PFSK-1 (cell line): Measurements from ENCODE around the gene MAST4.

Source experiments
- FOXP2 ChIP-seq: optimal IDR thresholded peaks from 2 replicates; pipeline ENCODE3; 2011; ENCODE audit warnings: borderline replicate concordance, control low read depth, inconsistent platforms; ENCODE audit not compliant: insufficient read depth; ENCODE audit errors: extremely low read length, extremely low read depth
- POLR2AphosphoS5 ChIP-seq: IDR thresholded peaks from 2 replicates; pipeline ENCODE4 v1.6.1; 2012; ENCODE audit warnings: low read depth, mild to moderate bottlenecking, control low read depth, low read length, moderate library complexity
- REST ChIP-seq, 2 experiments: IDR thresholded peaks; 2 replicates each; pipeline versions ENCODE4 v1.6.1 to v1.8.0; 2011 to 2012; ENCODE audit warnings: low read depth in 2 of 2, low read length in 2 of 2, control low read depth in 1 of 2, inconsistent platforms in 1 of 2, mild to moderate bottlenecking in 1 of 2, moderate library complexity in 1 of 2; ENCODE audit not compliant: insufficient read depth in 1 of 2
- SIN3A ChIP-seq: IDR thresholded peaks from 2 replicates; pipeline ENCODE4 v1.6.1; 2012; ENCODE audit warnings: mild to moderate bottlenecking, low read length, moderate library complexity, borderline replicate concordance; ENCODE audit not compliant: insufficient read depth
- TAF1 ChIP-seq: IDR thresholded peaks from 2 replicates; pipeline ENCODE4 v1.6.1; 2012; ENCODE audit warnings: low read length, control low read depth, borderline replicate concordance; ENCODE audit not compliant: insufficient read depth

DNA sequence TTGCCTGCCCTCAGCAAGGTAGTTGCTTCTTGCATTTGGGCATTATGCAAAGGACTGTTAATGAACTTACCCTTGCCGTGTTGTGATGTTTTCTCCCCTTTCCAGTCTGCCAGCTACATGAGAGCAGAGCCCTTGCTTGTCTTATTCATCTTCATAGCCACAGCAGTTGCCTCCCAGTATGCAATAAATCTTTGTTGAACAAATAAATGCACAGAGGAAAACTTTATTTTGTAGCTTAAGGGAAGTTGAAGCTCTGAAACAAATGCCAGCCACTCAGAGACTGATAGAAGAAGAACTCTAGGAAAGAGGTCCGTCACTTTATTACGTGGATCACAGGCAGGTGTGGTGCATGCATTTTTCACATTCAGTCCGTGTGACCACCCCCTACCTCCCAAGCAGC is 19.7 kb downstream of the MAST4 start:
- TF ChIP-seq REST (IDR thresholded peaks at IDR 0.05; ENCODE audit: insufficient read depth in 1 of 2, low read depth in 2 of 2, low read length in 2 of 2) (no peak), SIN3A (no peak), POLR2AphosphoS5 (no peak), TAF1 (no peak), FOXP2 (no peak)
